Testis (tissue), 2 donors: ENCODE results near the gene EDARADD.

Source experiments
- CTCF ChIP-seq, 3 experiments: fragments of 450-650 bp in 2 of 3; fragments of 200-600 bp in 1 of 3; sonication (generic) in 1 of 3; IDR thresholded peaks; one replicate each; pipeline ENCODE4 v1.5.1; 2016 to 2019; ENCODE audit warnings: antibody characterized with exemption in 3 of 3, mild to moderate bottlenecking in 2 of 3, moderate library complexity in 1 of 3
- POLR2A ChIP-seq: fragments of 450-650 bp; IDR thresholded peaks from one replicate; pipeline ENCODE4 v1.6.1; 2017; ENCODE audit warnings: antibody characterized with exemption, mild to moderate bottlenecking, moderate library complexity

GRCh38 chr1:236417336-236417735, 23.2 kb downstream of the EDARADD start:
- TF ChIP-seq POLR2A (no peak), CTCF (IDR thresholded peaks at IDR 0.05) (no peak)
